Muscle layer of colon (tissue), 2 donors: ENCODE data around the gene GSS.

Experiments used
- H3K27ac ChIP-seq: one replicate; pipeline ENCODE4 v1.7.0; 2013; ENCODE audit warnings: low read depth, mild to moderate bottlenecking, low read length, moderate library complexity
- H3K27me3 ChIP-seq, 2 donors: one replicate each; pipeline ENCODE4 v1.7.0; 2013; ENCODE audit warnings: low read length in 2 of 2, mild to moderate bottlenecking in 2 of 2; ENCODE audit not compliant: insufficient read depth in 2 of 2, control insufficient read depth in 1 of 2
- H3K36me3 ChIP-seq: one replicate; pipeline ENCODE4 v1.7.0; 2013; ENCODE audit warnings: mild to moderate bottlenecking, low read length; ENCODE audit not compliant: insufficient read depth
- H3K4me1 ChIP-seq: one replicate; pipeline ENCODE4 v1.7.0; 2013; ENCODE audit warnings: mild to moderate bottlenecking, low read length; ENCODE audit not compliant: insufficient read depth
- H3K4me3 ChIP-seq, 2 donors: one replicate each; pipeline ENCODE4 v1.7.0; 2013; ENCODE audit warnings: low read length in 2 of 2, low read depth in 1 of 2, mild to moderate bottlenecking in 1 of 2, moderate library complexity in 1 of 2
- H3K9ac ChIP-seq: one replicate; pipeline ENCODE4 v1.7.0; 2013; ENCODE audit warnings: low read length
- H3K9me3 ChIP-seq: one replicate; pipeline ENCODE4 v1.7.0; 2013; ENCODE audit warnings: mild to moderate bottlenecking, low read length
- donor health status: abdominal sarcoma.
- donor health status: Adenocarcinoma of cecum.

The GSS gene

GRCh38 chr20:34955231-34956040 lies at the start of gene GSS, which contains the start of gene MYH7B:
TSS of gene GSS (minus strand) at chr20:34955806. CDS start at chr20:34951852, 3,954 bp downstream.
TSS of gene MYH7B (plus strand) at chr20:34955868. CDS start at chr20:34978006, 22,138 bp downstream.
- Histone ChIP-seq H3K4me1 (peaks cover 14% of the 10 kb centered on the region), H3K36me3 (no peaks in the 10 kb centered on the region), H3K9me3 (no peaks in the 10 kb centered on the region), H3K4me3 (peak within 1 kb of the TSS; percentile 28 to 93), H3K9ac (peak within 1 kb of the TSS; percentile 95), H3K27me3 (no peaks in the 10 kb centered on the region), H3K27ac (peak within 1 kb of the TSS; percentile 78)

GRCh38 chr20:35004749-35005462 lies 49.3 kb upstream of the GSS start:
- no peaks in the 10 kb centered on the region for H3K4me1 ChIP-seq
- H3K27ac ChIP-seq: no peak overlapping the region
- H3K36me3 ChIP-seq: peaks cover 84% of the 10 kb centered on the region
- H3K9me3 ChIP-seq: no peaks in the 10 kb centered on the region
- no peaks in the 10 kb centered on the region for H3K27me3 ChIP-seq
- H3K4me3 ChIP-seq: no peak overlapping the region
- H3K9ac ChIP-seq: no peak overlapping the region

DNA sequence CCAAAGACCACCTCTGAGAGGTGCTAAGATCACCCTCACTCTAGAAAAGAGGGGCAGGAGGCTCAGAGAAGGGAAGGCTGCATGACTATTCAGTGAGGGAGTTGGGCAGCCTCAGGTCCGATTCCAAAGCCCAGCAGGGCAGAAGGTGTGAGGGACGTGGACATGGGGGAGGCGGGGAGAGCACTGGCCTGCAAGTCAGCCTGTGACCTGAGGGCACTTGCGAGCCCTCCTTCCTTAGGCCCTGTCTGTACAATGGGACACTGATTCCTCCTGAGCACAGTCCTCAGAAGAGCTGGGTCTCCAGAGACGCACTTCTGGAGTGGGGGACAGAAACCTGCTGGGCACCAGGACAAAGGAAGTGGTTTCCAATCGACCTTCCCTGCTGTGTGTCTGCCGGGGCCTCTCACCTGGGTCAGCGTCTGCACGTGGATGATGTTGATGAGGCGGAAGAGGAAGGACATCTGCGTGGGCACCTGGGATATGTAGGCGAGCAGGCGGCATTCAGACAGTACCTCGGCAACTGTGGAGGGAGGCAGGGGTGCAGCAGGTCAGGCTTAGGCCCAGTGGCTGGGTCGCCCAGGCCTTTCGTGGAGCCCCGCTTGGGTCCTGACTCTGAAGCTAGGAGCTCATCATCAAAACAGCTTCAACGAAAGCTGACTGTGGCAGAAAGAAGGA lies 48.6 kb upstream of the GSS start:
- H3K27me3 ChIP-seq: no peaks in the 10 kb centered on the region
- H3K4me1 ChIP-seq: no peaks in the 10 kb centered on the region
- no peak overlapping the region for H3K27ac ChIP-seq
- no peak overlapping the region for H3K4me3 ChIP-seq
- no peak overlapping the region for H3K9ac ChIP-seq
- H3K36me3 ChIP-seq: peaks cover 80% of the 10 kb centered on the region
- H3K9me3 ChIP-seq: no peaks in the 10 kb centered on the region

DNA sequence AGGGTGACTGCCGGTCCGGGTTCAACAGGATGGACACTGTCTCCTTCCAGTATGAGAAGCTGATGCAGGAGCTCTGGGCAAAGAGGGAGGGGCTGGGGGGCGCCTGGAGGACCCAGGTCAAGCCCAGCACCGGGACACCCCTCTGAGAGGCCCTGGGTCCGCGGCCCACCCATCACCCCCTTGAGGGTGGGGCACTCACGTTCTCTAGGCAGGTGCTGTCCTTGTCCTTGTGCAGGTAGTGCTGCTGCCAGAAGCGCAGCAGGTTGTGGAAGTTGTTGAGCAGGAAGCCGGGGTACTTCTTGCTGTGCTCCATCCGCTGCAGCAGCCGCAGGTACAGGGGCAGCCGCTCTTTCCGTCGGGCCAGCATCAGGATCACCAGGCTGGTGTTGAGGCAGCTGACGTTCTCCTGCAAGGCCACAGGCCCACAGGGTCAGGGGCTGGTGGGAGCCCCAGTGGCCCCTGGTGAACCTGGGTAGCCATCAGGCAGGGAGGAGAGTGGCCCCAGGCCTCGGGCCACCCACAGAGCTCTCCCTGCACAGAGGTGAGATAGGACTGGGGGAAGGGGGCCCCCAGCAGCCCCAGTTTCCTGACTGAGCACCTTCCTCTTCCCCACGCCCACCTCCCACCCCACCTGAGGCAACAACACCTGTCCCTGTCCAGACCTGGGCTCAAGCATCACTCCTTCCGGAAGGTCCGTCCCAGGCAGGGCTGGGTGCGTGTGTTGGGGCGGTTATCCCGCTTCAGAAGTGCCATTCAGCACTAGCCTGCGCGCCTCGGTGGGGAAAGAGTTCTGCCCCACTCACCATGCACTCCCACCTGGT lies 47.8 kb upstream of the GSS start:
- H3K27me3 ChIP-seq: no peaks in the 10 kb centered on the region
- no peak overlapping the region for H3K27ac ChIP-seq
- H3K36me3 ChIP-seq: peaks cover 79% of the 10 kb centered on the region
- no peak overlapping the region for H3K4me3 ChIP-seq
- H3K9ac ChIP-seq: no peak overlapping the region
- no peaks in the 10 kb centered on the region for H3K9me3 ChIP-seq
- no peaks in the 10 kb centered on the region for H3K4me1 ChIP-seq

GRCh38 chr20:35002426-35003210 lies 47.0 kb upstream of the GSS start:
- Histone ChIP-seq H3K9me3 (no peaks in the 10 kb centered on the region), H3K36me3 (peaks cover 77% of the 10 kb centered on the region), H3K27ac (no peak overlapping the region), H3K9ac (no peak overlapping the region), H3K27me3 (no peaks in the 10 kb centered on the region), H3K4me3 (no peak overlapping the region), H3K4me1 (peaks cover 3% of the 10 kb centered on the region)

DNA sequence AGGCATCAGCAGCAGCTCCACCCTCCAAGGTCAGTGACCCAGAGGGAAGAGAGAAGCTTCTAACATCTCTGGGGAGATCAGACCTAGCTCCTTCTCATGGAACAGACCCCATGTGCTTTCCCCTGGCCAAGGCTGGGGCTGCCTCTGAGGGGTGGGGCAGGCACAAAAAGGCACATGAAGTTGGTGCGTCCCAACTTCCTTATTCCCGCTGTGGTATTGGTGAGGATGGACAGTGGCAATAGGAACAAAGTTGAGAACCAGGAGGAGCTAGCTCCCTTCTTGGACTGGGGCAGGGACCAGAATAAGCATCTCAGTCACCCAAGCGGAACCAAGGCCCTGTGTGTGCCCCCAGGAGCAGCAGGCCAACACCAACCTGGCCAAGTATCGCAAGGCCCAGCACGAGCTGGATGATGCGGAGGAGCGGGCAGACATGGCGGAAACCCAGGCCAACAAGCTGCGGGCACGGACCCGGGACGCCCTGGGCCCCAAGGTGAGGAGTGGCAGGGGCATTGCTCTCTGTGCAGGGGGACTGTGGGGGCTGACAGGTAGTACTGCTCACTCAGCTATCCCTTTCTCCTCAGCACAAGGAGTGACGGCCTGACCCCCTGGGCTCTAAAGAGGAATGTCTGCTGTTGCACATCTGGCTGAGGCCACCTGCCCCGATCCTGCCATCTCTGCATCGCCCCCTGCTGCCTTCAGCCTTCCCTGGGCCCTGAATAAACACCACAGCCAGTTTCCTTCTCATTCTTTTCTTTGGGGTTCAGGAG lies 46.2 kb upstream of the GSS start:
- no peaks in the 10 kb centered on the region for H3K27me3 ChIP-seq

GRCh38 chr20:35000922-35001595 lies 45.5 kb upstream of the GSS start:
- Histone ChIP-seq H3K4me1 (peaks cover 6% of the 10 kb centered on the region), H3K9ac (no peak overlapping the region), H3K4me3 (no peak overlapping the region), H3K9me3 (no peaks in the 10 kb centered on the region), H3K27ac (no peak overlapping the region), H3K36me3 (peaks cover 67% of the 10 kb centered on the region), H3K27me3 (no peaks in the 10 kb centered on the region)

More for the DNA sequence above, 46.2 kb upstream of the GSS start:
- Histone ChIP-seq H3K4me3 (no peak overlapping the region), H3K9me3 (no peaks in the 10 kb centered on the region), H3K27ac (no peak overlapping the region), H3K4me1 (peaks cover 6% of the 10 kb centered on the region), H3K9ac (no peak overlapping the region), H3K36me3 (peaks cover 69% of the 10 kb centered on the region)

DNA sequence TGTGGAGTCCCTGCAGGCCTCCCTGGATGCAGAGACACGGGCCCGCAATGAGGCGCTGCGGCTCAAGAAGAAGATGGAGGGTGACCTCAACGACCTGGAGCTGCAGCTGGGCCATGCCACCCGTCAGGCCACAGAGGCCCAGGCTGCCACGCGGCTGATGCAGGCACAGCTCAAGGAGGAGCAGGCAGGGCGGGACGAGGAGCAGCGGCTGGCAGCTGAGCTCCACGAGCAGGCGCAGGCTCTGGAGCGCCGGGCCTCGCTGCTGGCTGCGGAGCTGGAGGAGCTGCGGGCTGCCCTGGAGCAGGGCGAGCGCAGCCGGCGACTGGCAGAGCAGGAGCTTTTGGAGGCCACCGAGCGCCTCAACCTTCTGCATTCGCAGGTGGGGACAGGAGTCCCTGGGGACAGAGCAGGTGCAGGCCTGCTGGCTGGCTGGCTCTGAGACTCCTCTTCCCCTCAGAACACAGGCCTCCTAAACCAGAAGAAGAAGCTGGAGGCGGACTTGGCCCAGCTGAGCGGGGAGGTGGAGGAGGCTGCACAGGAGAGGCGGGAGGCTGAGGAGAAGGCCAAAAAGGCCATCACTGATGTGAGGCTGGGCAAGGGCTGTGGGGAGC lies 44.8 kb upstream of the GSS start:
- Histone ChIP-seq H3K36me3 (peaks cover 69% of the 10 kb centered on the region), H3K27ac (no peak overlapping the region)

DNA sequence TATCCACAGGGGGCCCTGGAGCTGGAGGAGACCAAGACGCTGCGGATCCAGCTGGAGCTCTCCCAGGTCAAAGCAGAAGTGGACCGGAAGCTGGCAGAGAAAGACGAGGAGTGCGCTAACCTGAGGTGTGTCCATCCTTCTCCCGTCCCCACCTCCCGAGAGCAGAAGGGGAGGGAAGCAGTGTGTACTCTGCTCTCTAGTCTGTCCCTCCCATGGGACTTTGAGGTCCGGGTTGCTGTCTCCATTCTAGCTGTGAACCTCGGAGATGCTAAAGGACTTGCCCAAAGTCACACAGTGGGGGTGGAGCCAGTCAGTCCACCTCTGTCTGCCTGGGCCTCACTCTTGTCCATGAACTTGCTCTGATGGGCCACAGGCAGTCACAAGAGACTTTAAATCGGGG lies 44.2 kb upstream of the GSS start:
- Histone ChIP-seq H3K9ac (no peak overlapping the region), H3K36me3 (peaks cover 67% of the 10 kb centered on the region), H3K9me3 (no peaks in the 10 kb centered on the region), H3K4me3 (no peak overlapping the region), H3K27me3 (no peaks in the 10 kb centered on the region), H3K4me1 (peaks cover 6% of the 10 kb centered on the region), H3K27ac (no peak overlapping the region)

More for the DNA sequence above, 44.8 kb upstream of the GSS start:
- H3K9ac ChIP-seq: no peak overlapping the region
- H3K27me3 ChIP-seq: no peaks in the 10 kb centered on the region
- H3K4me1 ChIP-seq: peaks cover 6% of the 10 kb centered on the region
- H3K9me3 ChIP-seq: no peaks in the 10 kb centered on the region
- no peak overlapping the region for H3K4me3 ChIP-seq
